Endothelial cell (in vitro differentiated cells): ENCODE results near the gene TADA2B. TPM values are rescaled to one million over a fixed set of nuclear protein-coding genes. Genes with fewer than 3 reads are reported as not detected.
A peak's percentile ranks its signal among the peaks of the same experiment; 100 is the strongest.
"Not testable (repeated sequence)": the region's sequence is repeated elsewhere in the genome, so short reads cannot be mapped to it uniquely, and the experiment has no call there.

Experiments used
- DNase-seq: peaks from one replicate; pipeline ENCODE4 v3.0.0; 2021; ENCODE audit warnings: low spot score
- H3K27ac Mint-ChIP-seq: one replicate; pipeline ENCODE4 v1.8.0; 2021; ENCODE audit warnings: mixed read lengths, inconsistent platforms; ENCODE audit not compliant: unreplicated experiment
- H3K27me3 Mint-ChIP-seq: one replicate; pipeline ENCODE4 v1.8.0; 2021; ENCODE audit warnings: mild to moderate bottlenecking, moderate library complexity, mixed read lengths, inconsistent platforms; ENCODE audit not compliant: unreplicated experiment
- H3K36me3 Mint-ChIP-seq: one replicate; pipeline ENCODE4 v1.8.0; 2021; ENCODE audit warnings: mild to moderate bottlenecking, low read depth, mixed read lengths, inconsistent platforms; ENCODE audit not compliant: unreplicated experiment
- H3K4me1 Mint-ChIP-seq: one replicate; pipeline ENCODE4 v1.8.0; 2021; ENCODE audit warnings: mild to moderate bottlenecking, mixed read lengths, inconsistent platforms; ENCODE audit not compliant: unreplicated experiment
- H3K4me3 Mint-ChIP-seq: one replicate; pipeline ENCODE4 v1.8.0; 2021; ENCODE audit warnings: mild to moderate bottlenecking, mixed read lengths, inconsistent platforms; ENCODE audit not compliant: unreplicated experiment
- H3K9me3 Mint-ChIP-seq: one replicate; pipeline ENCODE4 v1.8.0; 2021; ENCODE audit warnings: mixed read lengths, inconsistent platforms; ENCODE audit not compliant: unreplicated experiment
- CTCF ChIP-seq: fragments of 200-600 bp; sonication (generic); IDR thresholded peaks from one replicate; pipeline ENCODE4 v1.5.0; 2021; ENCODE audit warnings: antibody characterized with exemption; ENCODE audit not compliant: unreplicated experiment
- total RNA-seq: library from RNA; stranded (reverse); fragmentation: NEBNext Ultra II Directional; extraction: Animal tissue kit (Norgen Biotek cat#: 25700); gene quantifications from one replicate; pipeline ENCODE4 v1.2.1, GENCODE V29; 2021; ENCODE audit not compliant: unreplicated experiment

TADA2B gene
- total RNA-seq, 1 donor from 2014 or later, result 20.2 TPM

DNA sequence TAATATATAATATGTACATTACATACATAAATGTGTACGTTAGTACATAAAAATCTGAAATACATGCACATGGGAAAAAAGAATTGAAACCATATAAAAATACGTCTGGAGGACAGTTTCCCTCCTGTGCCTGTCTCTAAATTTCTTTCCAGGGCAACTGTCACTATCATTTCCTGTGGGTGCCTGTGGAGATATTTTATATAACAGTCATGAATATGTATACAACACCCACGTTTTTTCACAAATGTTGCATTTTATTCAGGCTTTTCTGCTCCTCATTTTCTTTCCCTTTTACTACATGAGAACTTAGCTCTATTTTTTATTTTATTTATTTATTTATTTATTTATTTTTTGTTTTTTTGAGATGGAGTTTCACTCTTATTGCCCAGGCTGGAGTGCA, 48.9 kb downstream of the TADA2B start:
- DNase-seq, result no peak
- peaks cover 5% of the 10 kb centered on the region for H3K27me3 Mint-ChIP-seq
- no peak overlapping the region for H3K4me3 Mint-ChIP-seq
- H3K36me3 Mint-ChIP-seq, result no peaks in the 10 kb centered on the region
- no peak overlapping the region for H3K27ac Mint-ChIP-seq
- no peaks in the 10 kb centered on the region for H3K4me1 Mint-ChIP-seq
- TF ChIP-seq CTCF, result no peak
- no peaks in the 10 kb centered on the region for H3K9me3 Mint-ChIP-seq

DNA sequence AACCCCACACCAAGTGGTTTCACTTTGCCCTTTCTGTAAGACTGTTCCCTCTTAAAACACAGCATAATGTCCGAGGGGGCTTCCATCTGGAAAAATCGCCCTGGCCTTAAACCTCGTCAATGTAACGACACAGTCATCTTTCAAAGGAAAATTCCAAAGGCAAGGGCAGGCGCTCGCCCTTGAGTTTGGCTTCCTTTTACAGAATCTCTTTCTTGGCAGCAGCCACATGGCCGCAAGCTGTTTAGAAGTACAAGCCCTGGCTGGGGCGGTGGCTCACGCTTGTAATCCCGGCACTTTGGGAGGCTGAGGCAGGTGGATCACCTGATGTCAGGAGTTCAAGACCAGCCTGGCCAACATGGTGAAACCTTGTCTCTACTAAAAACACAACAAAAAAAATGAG, 51.7 kb downstream of the TADA2B start:
- Mint-ChIP-seq H3K9me3 (no peaks in the 10 kb centered on the region), H3K4me1 (no peaks in the 10 kb centered on the region), H3K27ac (no peak overlapping the region), H3K27me3 (peaks cover 8% of the 10 kb centered on the region), H3K36me3 (no peaks in the 10 kb centered on the region), H3K4me3 (no peak overlapping the region)
- DNase-seq, result no peak
- no peak for TF ChIP-seq CTCF

- Mint-ChIP-seq H3K9me3 (no peaks in the 10 kb centered on the region), H3K27ac (no peak overlapping the region), H3K36me3 (no peaks in the 10 kb centered on the region), H3K4me1 (no peaks in the 10 kb centered on the region), H3K4me3 (no peak overlapping the region), H3K27me3 (peaks cover 7% of the 10 kb centered on the region)
- no peak for DNase-seq
- no peak for TF ChIP-seq CTCF
Measured at GRCh38 chr4:7095611-7096155, 52.5 kb downstream of the TADA2B start.

DNA sequence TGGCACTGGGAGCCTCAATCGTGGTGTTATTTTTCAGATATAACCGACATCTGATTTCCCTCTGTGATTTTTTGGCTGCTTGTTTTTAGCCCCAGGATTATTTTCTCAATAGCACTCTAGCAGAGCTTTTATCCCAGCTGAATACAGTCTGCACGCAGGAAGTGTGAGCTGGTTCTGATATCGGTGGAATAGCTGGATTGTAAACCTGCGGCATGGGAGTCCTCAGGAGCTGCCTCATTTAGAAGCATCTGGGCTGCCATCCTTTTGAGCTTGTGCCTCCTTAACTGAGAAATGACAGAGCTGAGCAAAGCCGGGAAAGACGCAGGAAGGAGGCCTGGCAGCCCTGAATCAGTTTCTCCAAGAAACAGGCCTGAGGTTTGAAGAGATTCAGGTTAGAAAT, 53.1 kb downstream of the TADA2B start:
- Mint-ChIP-seq H3K27ac (no peak overlapping the region), H3K4me1 (no peaks in the 10 kb centered on the region), H3K36me3 (no peaks in the 10 kb centered on the region), H3K9me3 (no peaks in the 10 kb centered on the region), H3K27me3 (peaks cover 3% of the 10 kb centered on the region), H3K4me3 (no peak overlapping the region)
- DNase-seq, result no peak
- no peak for TF ChIP-seq CTCF

DNA sequence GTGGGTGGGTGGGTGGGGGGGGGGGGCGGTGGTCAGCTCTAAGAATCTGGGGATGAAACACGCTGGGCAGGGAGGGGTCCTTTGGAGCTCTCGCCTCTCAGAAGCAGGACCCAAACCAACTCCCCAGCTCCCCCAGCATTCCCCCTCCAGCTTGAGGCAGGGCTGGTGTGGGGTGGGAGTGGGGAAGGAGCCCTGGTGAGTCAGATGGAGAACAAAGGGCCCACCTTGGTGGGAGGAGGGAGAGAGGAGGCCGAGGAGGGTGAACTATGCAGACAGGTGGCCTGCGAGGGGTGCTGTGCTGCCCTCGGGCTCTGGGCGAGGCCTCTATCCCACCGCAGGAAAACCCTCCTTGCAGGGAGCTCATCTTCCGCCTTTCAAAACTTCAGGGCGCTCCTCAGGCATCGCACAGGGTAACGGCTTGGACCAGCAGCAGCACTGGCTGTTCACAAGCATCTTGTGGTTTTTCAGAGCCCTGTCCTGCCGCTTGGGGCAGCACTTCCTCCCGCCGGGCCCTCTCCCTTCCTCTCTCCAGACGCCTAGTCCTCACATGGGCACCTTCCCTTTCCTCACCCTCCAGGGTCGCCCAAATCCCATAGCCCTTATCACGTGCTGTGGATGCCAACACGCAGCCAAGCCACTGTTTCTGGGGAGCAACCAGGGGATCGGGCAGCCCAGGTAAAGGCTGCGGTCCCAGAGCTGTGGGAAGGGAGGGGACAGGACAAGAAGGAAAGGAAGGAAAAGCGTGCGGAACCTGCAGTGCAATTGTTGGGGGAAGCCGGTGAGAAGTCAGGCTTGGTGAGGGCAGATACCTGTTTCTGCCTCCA, 58.7 kb downstream of the TADA2B start:
- H3K9me3 Mint-ChIP-seq, result no peaks in the 10 kb centered on the region
- no peaks in the 10 kb centered on the region for H3K36me3 Mint-ChIP-seq
- peaks cover 4% of the 10 kb centered on the region for H3K4me1 Mint-ChIP-seq
- TF ChIP-seq CTCF, result peak; percentile 55
- no peak overlapping the region for H3K27ac Mint-ChIP-seq
- peak overlapping the region; percentile 82 for H3K4me3 Mint-ChIP-seq
- peaks cover 12% of the 10 kb centered on the region for H3K27me3 Mint-ChIP-seq
- peak; percentile 72 for DNase-seq

DNA sequence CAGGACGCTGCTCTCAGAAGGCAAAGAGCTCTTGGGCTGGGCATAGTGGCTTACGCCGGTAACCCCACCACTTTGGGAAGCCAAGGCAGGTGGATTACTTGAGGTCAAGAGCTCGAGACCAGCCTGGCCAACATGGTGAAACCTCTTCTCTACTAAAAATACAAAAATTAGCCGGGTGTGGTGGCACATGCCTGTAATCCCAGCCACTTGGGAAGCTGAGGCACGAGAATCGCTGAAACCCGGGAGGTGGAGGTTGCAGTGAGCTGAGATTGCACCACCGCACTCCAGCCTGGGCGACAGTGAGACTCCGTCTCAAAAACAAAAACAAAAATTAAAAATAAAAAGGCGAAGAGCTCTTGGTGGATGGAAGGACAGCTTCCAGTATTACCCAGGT, 59.3 kb downstream of the TADA2B start:
- peaks cover 12% of the 10 kb centered on the region for H3K27me3 Mint-ChIP-seq
- H3K36me3 Mint-ChIP-seq, H3K9me3 Mint-ChIP-seq, H3K27ac Mint-ChIP-seq, DNase-seq, H3K4me1 Mint-ChIP-seq, H3K4me3 Mint-ChIP-seq: not testable (repeated sequence)
